D341Med (cell line): Measurements from ENCODE around the gene ANKS1B.
"Not testable (repeated sequence)": the region's sequence is repeated elsewhere in the genome, so short reads cannot be mapped to it uniquely, and the experiment has no call there.

ENCODE experiments used
- DNase-seq: peaks from one replicate; pipeline ENCODE4 v3.0.0; 2012; ENCODE audit warnings: low spot score

ANKS1B gene

DNA sequence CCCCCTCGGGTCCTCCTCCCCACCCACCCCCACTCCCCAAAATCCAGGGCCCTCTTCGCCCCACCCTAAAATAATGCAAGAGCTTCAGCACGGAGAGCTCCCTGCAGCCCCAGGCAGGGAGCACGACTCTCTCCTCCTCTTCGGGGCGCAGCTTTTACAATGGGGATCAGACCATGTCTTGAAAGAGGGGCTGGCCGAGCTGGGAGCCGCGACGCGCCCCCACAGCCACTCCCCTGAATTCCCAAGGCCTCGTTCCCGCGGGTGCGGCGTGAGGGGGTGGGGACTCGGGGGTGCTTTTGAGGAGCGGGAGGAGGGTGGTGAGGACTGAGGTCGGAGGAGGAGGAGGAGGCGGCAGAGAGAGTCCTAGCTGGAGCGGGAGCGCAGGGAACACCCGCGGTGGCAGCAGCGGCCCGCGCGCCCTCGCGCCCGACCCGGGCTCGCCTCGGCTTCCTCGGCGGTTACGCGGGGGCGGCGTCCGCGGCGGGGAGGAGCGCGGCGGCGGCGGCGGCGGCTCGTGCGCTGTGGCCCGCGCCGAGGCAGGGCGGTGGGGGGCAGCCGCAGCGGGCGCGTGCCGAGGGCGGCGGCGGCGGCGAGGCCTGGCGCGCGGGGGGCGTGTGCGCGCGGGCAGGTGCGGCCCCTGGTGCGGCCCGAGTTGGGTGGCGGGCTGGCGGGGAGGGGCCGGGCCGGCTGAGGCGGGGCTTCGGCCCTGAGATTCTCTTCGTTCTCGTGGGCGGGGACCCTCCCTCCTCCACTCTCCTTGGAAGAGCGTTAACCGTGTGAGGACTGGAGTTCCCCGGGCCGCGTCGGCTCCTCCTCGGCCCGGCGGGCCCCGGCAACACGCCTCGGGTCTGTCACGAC lies at the start of gene ANKS1B:
Gene ANKS1B (minus strand): TSS at position 666 of the 858 bp plus-strand sequence. CDS start 699 bp downstream, outside the sequence.
- peak; percentile 90 for DNase-seq

GRCh38 chr12:100031836-100032235 lies 47.1 kb upstream of the ANKS1B start:
- no peak for DNase-seq

DNA sequence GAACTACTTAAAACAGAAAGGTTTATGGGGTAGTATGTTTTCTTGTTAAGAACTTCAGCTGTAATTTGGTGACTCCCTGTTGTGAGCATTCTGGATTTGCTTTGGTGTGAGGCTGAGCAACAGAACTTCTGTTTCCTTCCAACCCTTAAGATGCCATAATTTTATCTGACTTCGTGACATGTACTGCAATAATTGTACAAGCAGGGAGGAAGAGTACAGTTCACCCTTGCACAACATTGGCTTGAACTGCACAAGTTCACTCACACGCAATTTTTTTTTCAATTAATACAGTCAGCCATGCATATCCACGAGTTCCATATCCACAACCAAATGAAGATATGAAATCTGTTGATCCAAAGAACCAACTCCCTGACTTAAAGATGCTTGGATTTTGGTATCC lies 42.9 kb upstream of the ANKS1B start:
- DNase-seq = no peak

DNA sequence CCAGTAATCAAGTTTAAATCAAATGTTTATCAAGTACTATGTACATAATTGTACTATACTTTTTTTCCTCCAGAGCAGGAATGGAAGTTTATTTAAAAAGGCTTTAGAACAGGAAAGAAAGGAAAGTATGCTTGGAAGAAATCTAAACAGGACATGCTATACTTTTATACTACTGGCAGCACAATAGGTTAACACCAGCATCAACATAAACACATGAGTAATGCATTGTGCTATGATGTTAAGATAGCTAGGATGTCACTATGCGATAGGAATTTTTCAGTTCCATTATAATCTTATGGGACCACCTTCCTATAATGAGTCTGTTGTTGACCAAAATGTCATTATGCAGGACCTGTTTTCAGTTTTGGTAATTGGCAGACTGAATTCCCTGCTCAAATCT lies 41.5 kb upstream of the ANKS1B start:
- DNase-seq = no peak

- DNase-seq = no peak
These were observed 40.3 kb upstream of the ANKS1B start for GRCh38 chr12:100024974-100025555.

DNA sequence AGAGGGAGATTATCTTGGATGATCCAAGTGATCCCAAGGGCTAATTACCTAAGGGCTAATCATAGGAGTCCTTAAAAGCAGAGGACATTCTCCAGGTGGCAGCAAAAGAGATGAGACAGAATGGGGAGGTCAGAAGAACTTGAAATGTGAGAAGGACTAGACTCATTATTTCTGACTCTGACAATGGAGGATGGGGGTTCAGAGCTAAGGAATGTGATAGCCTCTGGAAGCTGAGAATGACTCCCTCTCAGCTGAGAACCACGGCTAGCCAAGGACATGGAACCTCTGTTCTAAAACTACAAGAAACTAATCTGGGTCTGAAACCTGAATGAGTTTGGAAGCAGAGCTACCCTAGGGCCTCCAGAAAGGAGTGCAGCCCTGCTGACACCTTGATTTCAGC lies 35.6 kb upstream of the ANKS1B start:
- peak; percentile 46 for DNase-seq

DNA sequence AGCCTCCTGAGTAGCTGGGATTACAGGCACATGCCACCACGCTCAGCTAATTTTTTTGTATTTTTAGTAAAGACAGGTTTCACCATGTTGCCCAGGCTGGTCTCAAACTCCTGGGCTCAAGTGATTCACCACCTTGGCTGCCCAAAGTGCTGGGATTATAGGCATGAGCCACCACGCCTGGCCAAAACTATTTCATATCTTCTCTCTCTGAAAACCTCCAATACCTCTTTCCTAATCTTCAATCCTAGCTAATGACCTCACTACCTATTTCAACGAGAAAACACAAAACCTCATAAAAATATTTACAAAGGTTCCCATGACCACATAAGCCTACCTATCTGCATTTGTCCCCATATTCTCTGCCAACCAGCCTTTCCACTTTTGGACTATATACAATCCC lies 32.3 kb upstream of the ANKS1B start:
- no peak for DNase-seq

- not testable (repeated sequence) for DNase-seq
These were observed 31.6 kb upstream of the ANKS1B start for GRCh38 chr12:100016304-100016703.

DNA sequence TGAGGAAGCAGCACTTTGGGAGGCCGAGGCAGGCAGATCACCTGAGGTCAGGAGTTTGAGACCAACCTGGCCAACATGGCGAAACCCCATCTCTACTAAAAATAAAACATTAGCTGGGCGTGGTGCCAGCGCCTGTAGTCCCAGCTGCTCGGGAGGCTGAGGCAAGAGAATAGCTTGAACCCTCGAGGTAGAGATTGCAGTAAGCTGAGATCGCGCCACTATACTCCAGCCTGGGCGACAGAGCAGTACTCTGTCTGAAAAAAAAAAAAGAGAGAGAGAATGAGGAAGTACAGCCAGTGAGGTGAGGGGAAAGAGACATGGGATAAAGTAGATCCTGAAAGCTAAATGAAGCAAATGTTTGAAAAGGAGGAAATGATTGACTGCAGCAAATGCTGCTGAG lies 21.1 kb upstream of the ANKS1B start:
- DNase-seq = not testable (repeated sequence)

- DNase-seq = no peak
These were observed 13.1 kb upstream of the ANKS1B start for GRCh38 chr12:99997806-99998205.

- no peak for DNase-seq
These were observed 11.4 kb upstream of the ANKS1B start for GRCh38 chr12:99996095-99996494.

GRCh38 chr12:99985631-99986030 lies 895 bp upstream of the ANKS1B start:
- DNase-seq = no peak

DNA sequence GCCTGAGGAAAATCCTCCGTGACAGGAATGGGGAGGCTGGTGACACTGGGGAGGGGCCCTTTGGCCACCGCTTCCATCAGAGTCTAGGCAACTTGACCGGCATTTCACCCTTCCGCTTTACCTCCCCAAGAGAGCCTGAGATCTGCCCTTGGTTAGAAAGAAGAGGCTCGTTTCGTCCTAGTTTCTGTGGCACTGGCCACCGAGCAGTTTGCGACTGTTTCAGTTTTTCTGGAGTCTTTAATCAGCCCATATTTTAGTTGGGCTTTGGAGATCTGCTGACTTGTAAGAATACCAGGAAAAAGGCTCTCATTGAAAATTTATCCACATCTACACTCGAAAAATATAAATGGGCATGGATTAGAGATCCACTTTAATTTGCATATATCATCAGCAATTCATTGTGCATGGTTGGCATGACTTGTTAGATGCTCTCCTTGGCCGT lies 414 bp upstream of the ANKS1B start:
- DNase-seq = no peak

GRCh38 chr12:99983456-99984258 lies 1.1 kb downstream of the ANKS1B start:
- no peak for DNase-seq

DNA sequence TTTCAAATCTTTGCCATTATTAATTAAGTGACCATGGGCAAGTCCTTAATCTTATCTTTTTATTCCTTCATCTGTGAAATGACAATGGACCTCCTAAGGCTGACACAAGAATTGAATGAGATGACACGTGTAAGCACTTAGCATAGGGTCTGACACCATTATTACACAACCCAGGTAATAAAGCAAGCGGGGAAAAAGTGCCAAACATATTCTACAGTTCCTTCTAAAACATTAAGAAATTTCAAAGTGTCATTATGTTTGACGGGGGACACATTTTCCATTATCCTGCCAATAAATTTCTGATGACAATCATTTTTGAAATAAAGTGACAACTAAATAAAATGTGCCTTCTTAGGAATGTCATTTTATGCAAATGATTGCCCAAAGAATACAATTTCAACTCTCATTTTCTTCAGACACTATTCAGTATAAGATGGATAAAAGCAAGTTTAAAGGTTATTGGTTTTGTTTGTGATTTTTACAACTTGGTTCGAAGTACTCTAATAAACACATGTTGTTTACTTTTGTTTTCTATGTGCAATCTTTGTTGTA lies 3.0 kb downstream of the ANKS1B start:
- no peak for DNase-seq

DNA sequence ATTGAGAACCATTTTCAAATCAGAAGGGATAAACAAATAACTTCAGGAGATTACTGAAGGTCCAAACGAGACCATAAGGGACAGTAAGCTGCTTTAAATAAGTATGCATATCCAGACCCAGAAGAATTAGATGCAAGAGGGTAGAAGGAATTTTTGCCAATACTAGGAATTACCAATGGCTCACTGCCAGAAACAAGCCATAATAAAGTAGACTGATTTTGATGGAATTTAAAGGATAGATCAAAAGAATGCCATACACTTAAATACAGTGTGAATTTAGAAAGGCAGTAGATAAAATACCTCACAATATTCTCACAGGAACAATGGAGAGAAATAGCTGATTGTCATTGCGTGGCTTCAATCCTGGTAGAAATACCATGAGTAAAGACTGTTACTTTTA lies 5.3 kb downstream of the ANKS1B start:
- no peak for DNase-seq

GRCh38 chr12:99978152-99978551 lies 6.6 kb downstream of the ANKS1B start:
- no peak for DNase-seq

DNA sequence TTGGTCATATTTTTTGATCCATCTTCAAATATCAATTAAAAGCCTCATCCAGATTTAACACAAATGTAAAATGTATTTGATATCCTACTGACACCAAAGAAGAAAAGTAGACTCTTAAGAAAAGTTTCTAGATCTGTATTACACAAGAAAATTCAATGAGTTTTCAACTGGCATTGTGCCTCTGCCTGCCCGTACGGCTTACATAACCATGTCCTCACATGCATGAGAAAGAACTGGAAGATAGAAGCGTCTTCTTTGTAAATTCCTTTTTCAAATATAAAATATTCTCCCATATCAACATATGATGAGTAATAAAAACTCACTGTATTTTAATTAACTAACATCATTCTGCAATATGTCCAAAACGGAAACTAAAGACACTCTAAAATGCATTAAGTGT lies 7.2 kb downstream of the ANKS1B start:
- DNase-seq = no peak

DNA sequence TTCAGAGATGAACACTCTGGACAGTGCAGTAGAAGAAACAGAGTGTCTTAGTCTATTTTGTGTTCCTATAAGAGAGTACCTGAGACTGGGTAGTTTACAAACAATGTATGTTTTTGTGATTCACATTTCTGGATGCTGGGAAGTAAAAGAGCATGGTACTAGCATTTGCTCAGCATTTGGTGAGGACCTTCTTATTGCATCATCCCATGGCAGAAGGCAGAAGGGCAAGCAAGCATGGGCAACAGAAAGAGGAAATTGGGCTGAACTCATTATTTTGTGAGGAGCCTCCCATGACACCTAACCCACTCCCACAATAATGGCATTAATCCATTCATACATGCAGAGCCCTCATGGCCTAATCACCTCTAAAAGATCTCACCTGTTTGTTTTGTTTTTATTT lies 8.0 kb downstream of the ANKS1B start:
- DNase-seq = no peak

DNA sequence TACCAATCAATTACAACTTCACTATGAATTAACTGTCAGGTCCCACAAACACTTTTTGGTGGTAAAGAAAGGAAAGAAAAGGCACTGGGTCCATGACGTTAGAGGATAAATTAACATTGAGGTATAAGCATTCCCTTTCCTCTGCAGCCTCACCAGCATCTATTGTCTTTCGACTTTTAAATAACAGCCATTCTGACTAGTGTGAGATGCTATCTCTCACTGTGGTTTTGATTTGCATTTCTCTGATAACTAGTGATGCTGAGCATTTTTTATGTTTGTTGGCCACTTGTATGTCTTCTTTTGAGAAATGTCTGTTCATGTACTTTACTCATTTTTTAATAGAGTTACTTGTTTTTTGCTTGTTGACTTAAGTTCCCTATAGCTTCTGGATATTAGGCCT lies 9.4 kb downstream of the ANKS1B start:
- no peak for DNase-seq

GRCh38 chr12:99974146-99974545 lies 10.6 kb downstream of the ANKS1B start:
- no peak for DNase-seq

DNA sequence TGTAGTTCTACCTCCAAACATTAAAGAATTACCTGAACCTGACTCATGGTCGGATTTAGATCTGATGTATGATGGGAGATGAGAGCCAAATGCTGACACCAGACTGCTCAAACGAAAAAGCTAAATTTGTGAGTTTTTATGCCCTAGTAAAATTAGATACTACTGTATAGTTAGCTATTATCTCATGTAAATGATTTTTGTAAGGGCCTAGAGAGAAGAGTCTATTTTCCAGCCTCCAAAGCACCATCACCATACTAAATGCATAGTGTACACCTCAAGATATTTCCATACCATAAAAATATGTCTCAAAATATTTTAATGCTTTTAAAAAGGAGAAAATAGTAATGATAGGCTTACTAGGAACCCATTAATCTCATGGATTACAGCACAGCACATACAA lies 18.3 kb downstream of the ANKS1B start:
- no peak for DNase-seq

GRCh38 chr12:99960311-99960710 lies 24.4 kb downstream of the ANKS1B start:
- no peak for DNase-seq
